Embryonic facial prominence (tissue), 1 donor: ENCODE data around the gene PDXK.
"Not testable (repeated sequence)": the region's sequence is repeated elsewhere in the genome, so short reads cannot be mapped to it uniquely, and the experiment has no call there.

Experiments
- DNase-seq: peaks from one replicate; pipeline ENCODE4 v3.0.0-alpha.2; 2016; ENCODE audit errors: extremely low spot score

Gene PDXK

GRCh38 chr21:43697758-43698643 is 20.9 kb upstream of the PDXK start:
- no peak for DNase-seq

GRCh38 chr21:43699492-43699777 is 19.5 kb upstream of the PDXK start:
- DNase-seq = not testable (repeated sequence)

- DNase-seq = no peak
These were observed 18.9 kb upstream of the PDXK start for GRCh38 chr21:43699933-43700599.

- DNase-seq = no peak
These were observed 16.8 kb upstream of the PDXK start for GRCh38 chr21:43701936-43702784.

GRCh38 chr21:43702785-43703034 is 16.2 kb upstream of the PDXK start:
- DNase-seq = no peak

GRCh38 chr21:43703035-43703880 is 15.7 kb upstream of the PDXK start:
- no peak for DNase-seq

GRCh38 chr21:43707462-43707861 is 11.5 kb upstream of the PDXK start:
- no peak for DNase-seq

- no peak for DNase-seq
These were observed 10.1 kb upstream of the PDXK start for GRCh38 chr21:43708745-43709381.

GRCh38 chr21:43712268-43712942 is 6.5 kb upstream of the PDXK start:
- DNase-seq = no peak

GRCh38 chr21:43713123-43713522 is 5.8 kb upstream of the PDXK start:
- DNase-seq = not testable (repeated sequence)

- no peak for DNase-seq
These were observed 2.4 kb upstream of the PDXK start for GRCh38 chr21:43716376-43717165.

GRCh38 chr21:43717166-43717853 is 1.6 kb upstream of the PDXK start:
- no peak for DNase-seq

- no peak for DNase-seq
These were observed 710 bp upstream of the PDXK start for GRCh38 chr21:43717967-43718871.

- DNase-seq = no peak
These were observed 1.0 kb downstream of the PDXK start for GRCh38 chr21:43719748-43720538.

GRCh38 chr21:43720539-43721166 is 1.7 kb downstream of the PDXK start:
- DNase-seq = no peak

- DNase-seq = no peak
These were observed 2.3 kb downstream of the PDXK start for GRCh38 chr21:43721206-43721605.

GRCh38 chr21:43721939-43722338 is 3.0 kb downstream of the PDXK start:
- DNase-seq = no peak
